Caco-2 (cell line): ENCODE data around the gene PYGO2. TPM values are rescaled to one million over a fixed set of nuclear protein-coding genes. Genes with fewer than 3 reads are reported as not detected.

Experiments
- BruUV-seq: library from RNA; stranded (reverse); fragments of 400-500 nt; replicated peaks from 2 replicates; lab custom pipeline; 2021; lab: Mats Ljungman, UMichigan
- CTCF ChIA-PET: fragments of 300-600 bp; sonication (Branson Sonifier 250); formaldehyde crosslinking; loops from one replicate; lab custom pipeline; 2022; ENCODE audit warnings: antibody characterized with exemption; lab: Charles Lee
- POLR2A ChIA-PET: fragments of 300-600 bp; sonication (Branson Sonifier 250); formaldehyde crosslinking; loops from one replicate; lab custom pipeline; 2022; ENCODE audit warnings: antibody characterized with exemption; lab: Charles Lee
- DNase-seq, 2 experiments: peaks; one replicate each; pipeline versions ENCODE4 v3.0.0 to v3.0.0-alpha.2; 2020 to 2022
- H3K27me3 ChIP-seq: replicated peaks from 2 replicates; pipeline ENCODE4 v1.6.0; 2011; ENCODE audit warnings: low read length; ENCODE audit not compliant: control insufficient read depth, insufficient read depth
- H3K36me3 ChIP-seq: 2 replicates; pipeline ENCODE4 v1.5.1; 2011; ENCODE audit warnings: low read length; ENCODE audit not compliant: control insufficient read depth, insufficient read depth
- H3K4me1 ChIP-seq: fragments of 250-450 bp; sonication (Bioruptor Pico); 2 replicates; pipeline ENCODE4 v1.5.1; 2020; ENCODE audit warnings: mild to moderate bottlenecking
- H3K4me3 ChIP-seq: 2 replicates; pipeline ENCODE4 v1.5.1; 2011; ENCODE audit warnings: low read depth, mild to moderate bottlenecking, control low read depth, low read length
- H3K9me3 ChIP-seq: fragments of 250-450 bp; sonication (Bioruptor Pico); 2 replicates; pipeline ENCODE4 v1.5.1; 2020; ENCODE audit warnings: mild to moderate bottlenecking, moderate library complexity
- H3K27ac Mint-ChIP-seq: one replicate; pipeline ENCODE4 v1.8.0; 2022; ENCODE audit warnings: mixed read lengths; ENCODE audit not compliant: unreplicated experiment
- H3K27me3 Mint-ChIP-seq: one replicate; pipeline ENCODE4 v1.8.0; 2022; ENCODE audit warnings: mixed read lengths; ENCODE audit not compliant: insufficient read depth, unreplicated experiment
- H3K36me3 Mint-ChIP-seq: one replicate; pipeline ENCODE4 v1.8.0; 2022; ENCODE audit warnings: mild to moderate bottlenecking, mixed read lengths; ENCODE audit not compliant: insufficient read depth, unreplicated experiment
- H3K4me1 Mint-ChIP-seq: one replicate; pipeline ENCODE4 v1.8.0; 2022; ENCODE audit warnings: low read depth, mixed read lengths; ENCODE audit not compliant: unreplicated experiment
- H3K4me3 Mint-ChIP-seq: one replicate; pipeline ENCODE4 v1.8.0; 2022; ENCODE audit warnings: mild to moderate bottlenecking, moderate library complexity, mixed read lengths; ENCODE audit not compliant: unreplicated experiment
- H3K9me3 Mint-ChIP-seq: one replicate; pipeline ENCODE4 v1.8.0; 2022; ENCODE audit warnings: mixed read lengths; ENCODE audit not compliant: unreplicated experiment
- intact Hi-C: fragments of 100-400 bp; cut with micrococcal nuclease; formaldehyde crosslinking; loops from one replicate; pipeline ENCODE4 v1.10.0; 2022; ENCODE audit not compliant: unreplicated experiment
- total RNA-seq: library from RNA; stranded (reverse); gene quantifications from 2 replicates; pipeline ENCODE4 v1.2.3, GENCODE V29; 2022
- TF ChIP-seq, protein P1 (sequence below), 2 experiments: fragments of 200-600 bp in 1 of 2; IDR thresholded peaks; 1 replicate in 1 of 2; 2 replicates in 1 of 2; pipeline versions ENCODE4 v1.5.1 to v1.8.0; 2011 to 2022; ENCODE audit warnings: antibody characterized with exemption in 1 of 2, control low read depth in 1 of 2, inconsistent platforms in 1 of 2, low read depth in 1 of 2, low read length in 1 of 2, mild to moderate bottlenecking in 1 of 2, moderate library complexity in 1 of 2; ENCODE audit not compliant: insufficient read depth in 1 of 2, severe bottlenecking in 1 of 2, unreplicated experiment in 1 of 2

The PYGO2 gene
- total RNA-seq, 1 experiment from 2014 or later, result 34.9 TPM

DNA sequence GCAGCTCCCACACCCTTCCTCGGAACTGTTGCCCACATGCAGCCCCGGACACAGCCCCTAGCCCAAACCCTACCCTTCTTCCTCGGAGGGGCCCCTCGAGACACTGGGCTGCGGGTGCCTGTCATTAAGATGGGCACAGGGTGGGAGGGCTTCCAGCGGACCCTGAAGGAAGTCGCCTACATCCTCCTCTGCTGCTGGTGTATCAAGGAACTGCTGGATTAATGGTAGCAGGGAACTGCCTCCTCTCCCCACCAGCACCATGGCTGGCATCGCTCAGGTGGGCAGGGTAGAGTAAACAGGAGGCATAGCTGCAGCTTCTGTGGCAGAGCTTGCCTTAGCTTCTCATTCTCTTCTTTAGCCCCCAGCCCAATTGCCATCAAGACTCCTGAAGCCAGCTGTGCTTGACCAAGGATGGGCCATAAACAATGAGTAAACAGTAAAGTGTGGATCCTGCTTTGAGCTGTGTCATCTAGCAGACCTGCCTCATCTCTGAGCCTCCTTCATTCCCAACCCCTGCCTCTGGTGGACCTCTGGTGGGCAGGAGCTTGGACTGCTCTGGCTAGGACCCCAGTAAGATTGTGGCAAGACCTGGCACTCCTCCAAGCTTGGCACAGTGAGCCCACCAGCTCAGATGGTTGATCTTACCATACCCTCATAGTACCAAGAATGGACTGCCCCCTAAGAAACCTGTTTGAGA is 32.1 kb upstream of the PYGO2 start, which contains the start of gene LENEP:
LENEP (plus strand) TSS at position 15 of the 697 bp plus-strand sequence; CDS start at position 37, 22 bp downstream.
- ChIA-PET POLR2A (interaction anchor here (0.9 to 1.5 kb wide), 5 partner anchors 9 to 32 kb away, joined by 3 to 14 read pairs (median 6); partner anchors contain the start of genes CKS1B, FLAD1 and PYGO2), CTCF (interaction anchor here (0.6 to 1.8 kb wide), 13 partner anchors 10 to 1030 kb away, joined by 3 to 8 read pairs (median 4); partner anchors contain the start of genes FLAD1, PBXIP1, PMVK and PYGO2)
- Histone ChIP-seq H3K27me3 (no peaks in the 10 kb centered on the region), H3K36me3 (peaks cover 3% of the 10 kb centered on the region; the same call in 1 of the 2 replicates), H3K4me3 (no peak within 1 kb of the TSS), H3K4me1 (0 out of 2 replicates have a peak, but pooled peaks cover 7% of the 10 kb centered on the region), H3K9me3 (no peaks in the 10 kb centered on the region)
- Mint-ChIP-seq H3K9me3 (no peaks in the 10 kb centered on the region), H3K4me1 (peaks cover 21% of the 10 kb centered on the region), H3K4me3 (no peak within 1 kb of the TSS), H3K27me3 (no peaks in the 10 kb centered on the region), H3K27ac (peak within 1 kb of the TSS; percentile 48), H3K36me3 (peaks cover 21% of the 10 kb centered on the region)
- intact Hi-C loops, result no loop called here
- no TSS peak for BruUV-seq
- DNase-seq, result no peak
- TF ChIP-seq, protein P1, sequence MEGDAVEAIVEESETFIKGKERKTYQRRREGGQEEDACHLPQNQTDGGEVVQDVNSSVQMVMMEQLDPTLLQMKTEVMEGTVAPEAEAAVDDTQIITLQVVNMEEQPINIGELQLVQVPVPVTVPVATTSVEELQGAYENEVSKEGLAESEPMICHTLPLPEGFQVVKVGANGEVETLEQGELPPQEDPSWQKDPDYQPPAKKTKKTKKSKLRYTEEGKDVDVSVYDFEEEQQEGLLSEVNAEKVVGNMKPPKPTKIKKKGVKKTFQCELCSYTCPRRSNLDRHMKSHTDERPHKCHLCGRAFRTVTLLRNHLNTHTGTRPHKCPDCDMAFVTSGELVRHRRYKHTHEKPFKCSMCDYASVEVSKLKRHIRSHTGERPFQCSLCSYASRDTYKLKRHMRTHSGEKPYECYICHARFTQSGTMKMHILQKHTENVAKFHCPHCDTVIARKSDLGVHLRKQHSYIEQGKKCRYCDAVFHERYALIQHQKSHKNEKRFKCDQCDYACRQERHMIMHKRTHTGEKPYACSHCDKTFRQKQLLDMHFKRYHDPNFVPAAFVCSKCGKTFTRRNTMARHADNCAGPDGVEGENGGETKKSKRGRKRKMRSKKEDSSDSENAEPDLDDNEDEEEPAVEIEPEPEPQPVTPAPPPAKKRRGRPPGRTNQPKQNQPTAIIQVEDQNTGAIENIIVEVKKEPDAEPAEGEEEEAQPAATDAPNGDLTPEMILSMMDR (IDR thresholded peaks at IDR 0.05; ENCODE audit: insufficient read depth in 1 of 2, low read depth in 1 of 2, low read length in 1 of 2, severe bottlenecking in 1 of 2, unreplicated experiment in 1 of 2), result no peak

DNA sequence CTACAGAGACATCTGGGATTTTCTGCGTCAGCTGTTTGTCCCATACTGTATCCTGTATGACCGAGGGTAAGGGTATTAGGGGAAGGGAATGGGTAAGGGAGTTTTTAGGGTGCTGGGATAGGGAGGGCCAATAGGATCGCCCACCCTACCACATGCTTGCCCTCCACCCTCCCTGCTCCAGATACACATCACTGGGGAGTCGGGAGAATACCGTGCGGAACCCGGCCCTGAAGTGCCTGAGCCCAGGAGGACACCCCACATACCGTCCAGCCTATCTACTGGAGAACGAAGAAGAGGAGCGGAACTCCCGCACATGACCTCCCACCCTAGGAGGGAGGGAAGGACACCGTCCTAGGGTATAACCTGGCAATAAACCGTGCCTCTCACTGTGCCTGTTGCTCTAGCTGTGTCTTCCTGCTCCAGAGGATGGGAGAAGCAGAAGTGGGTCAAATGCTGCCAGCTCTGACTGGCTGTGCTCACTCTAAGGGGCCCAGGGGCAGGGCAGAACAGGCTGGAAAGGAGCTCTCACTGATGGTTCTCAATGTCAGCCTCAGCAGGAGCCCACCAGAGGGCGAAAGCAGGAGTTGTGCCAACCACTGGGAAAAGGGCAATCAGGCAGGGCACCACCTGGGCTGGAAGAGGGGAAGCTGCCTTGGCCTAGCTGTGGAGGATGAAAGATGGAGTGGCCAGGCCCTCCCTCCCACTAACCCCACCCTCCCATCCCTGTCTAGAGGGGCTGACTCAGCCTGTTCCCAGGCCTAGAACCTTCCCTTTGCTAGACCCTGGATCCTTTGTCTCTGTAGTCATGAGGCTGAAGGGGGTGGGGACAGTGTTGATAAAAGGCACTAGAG is 31.4 kb upstream of the PYGO2 start:
- Mint-ChIP-seq H3K4me3 (no peak overlapping the region), H3K36me3 (peaks cover 29% of the 10 kb centered on the region), H3K4me1 (peaks cover 15% of the 10 kb centered on the region), H3K27me3 (no peaks in the 10 kb centered on the region), H3K9me3 (no peaks in the 10 kb centered on the region), H3K27ac (no peak overlapping the region)
- ChIA-PET CTCF (interaction anchor here (0.6 to 1.8 kb wide), 9 partner anchors 10 to 69 kb away, joined by 3 to 6 read pairs (median 3); partner anchors contain the start of genes FLAD1 and PMVK), POLR2A (interaction anchor here (0.9 to 1.5 kb wide), 4 partner anchors 8 to 32 kb away, joined by 3 to 14 read pairs (median 4); partner anchors contain the start of genes CKS1B, FLAD1 and PYGO2)
- Histone ChIP-seq H3K36me3 (peaks cover 6% of the 10 kb centered on the region), H3K4me1 (0 out of 2 replicates have a peak, but pooled peaks cover 7% of the 10 kb centered on the region), H3K9me3 (no peaks in the 10 kb centered on the region), H3K27me3 (no peaks in the 10 kb centered on the region), H3K4me3 (no peak overlapping the region)
- no TSS peak for BruUV-seq
- intact Hi-C loops, result no loop called here
- peak in 1 of 2 experiments; percentile 30 for DNase-seq
- TF ChIP-seq, protein P1 (IDR thresholded peaks at IDR 0.05; ENCODE audit: insufficient read depth in 1 of 2, low read depth in 1 of 2, low read length in 1 of 2, severe bottlenecking in 1 of 2, unreplicated experiment in 1 of 2), result peak in 1 of 2 experiments; percentile 36

DNA sequence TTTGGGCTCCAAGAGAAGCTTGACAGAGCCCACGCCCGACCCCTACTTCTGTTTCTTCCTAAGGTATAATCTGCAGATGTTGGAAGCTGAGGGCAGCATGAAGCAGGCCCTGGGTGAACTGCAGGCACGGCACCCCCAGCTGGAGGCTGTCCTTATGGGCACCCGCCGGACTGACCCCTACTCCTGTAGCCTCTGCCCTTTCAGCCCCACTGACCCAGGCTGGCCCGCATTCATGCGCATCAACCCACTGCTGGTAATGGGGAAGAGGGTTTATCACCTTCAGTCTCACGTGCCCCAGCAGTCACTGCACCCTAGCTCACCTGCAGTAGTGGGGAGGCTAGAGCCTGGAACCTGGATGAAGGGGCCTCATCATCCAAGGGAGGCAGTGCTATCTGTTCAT is 28.7 kb upstream of the PYGO2 start:
- TF ChIP-seq, protein P1 (IDR thresholded peaks at IDR 0.05; ENCODE audit: insufficient read depth in 1 of 2, low read depth in 1 of 2, low read length in 1 of 2, severe bottlenecking in 1 of 2, unreplicated experiment in 1 of 2), result no peak
- CTCF ChIA-PET, result interaction anchor here (0.9 kb wide), 1 partner anchor 9 kb away, joined by 3 read pairs; no protein-coding TSS in a partner anchor
- intact Hi-C loops, result no loop called here
- Histone ChIP-seq H3K36me3 (peaks cover 8% of the 10 kb centered on the region), H3K4me3 (no peak overlapping the region), H3K9me3 (no peaks in the 10 kb centered on the region), H3K4me1 (0 out of 2 replicates have a peak, but pooled peaks cover 7% of the 10 kb centered on the region), H3K27me3 (no peaks in the 10 kb centered on the region)
- BruUV-seq, result no TSS peak
- Mint-ChIP-seq H3K27ac (no peak overlapping the region), H3K36me3 (peaks cover 50% of the 10 kb centered on the region), H3K9me3 (no peaks in the 10 kb centered on the region), H3K4me3 (no peak overlapping the region), H3K4me1 (no peaks in the 10 kb centered on the region), H3K27me3 (no peaks in the 10 kb centered on the region)
- POLR2A ChIA-PET, result interaction anchor here (0.6 kb wide), 1 partner anchor 95 kb away, joined by 3 read pairs; no protein-coding TSS in a partner anchor
- DNase-seq, result no peak
